HG02571 (cell line): ENCODE results near the gene PAPOLB.

Experiments
- ATAC-seq: cut with Tn5 transposase; IDR thresholded peaks from one replicate; pipeline ENCODE4 v1.9.1; 2021; ENCODE audit warnings: mild to moderate bottlenecking, moderate library complexity; ENCODE audit not compliant: unreplicated experiment

Gene PAPOLB

GRCh38 chr7:4878336-4879335 is 16.8 kb upstream of the PAPOLB start:
- ATAC-seq, result no peak

GRCh38 chr7:4876586-4876985 is 14.8 kb upstream of the PAPOLB start:
- no peak for ATAC-seq

GRCh38 chr7:4875391-4875790 is 13.6 kb upstream of the PAPOLB start:
- ATAC-seq, result no peak

- no peak for ATAC-seq
These were observed 11.5 kb upstream of the PAPOLB start for GRCh38 chr7:4873071-4873944.

GRCh38 chr7:4871930-4872675 is 10.3 kb upstream of the PAPOLB start:
- ATAC-seq, result no peak

GRCh38 chr7:4871056-4871680 is 9.3 kb upstream of the PAPOLB start:
- ATAC-seq, result no peak

GRCh38 chr7:4868493-4868892 is 6.7 kb upstream of the PAPOLB start:
- ATAC-seq, result no peak

GRCh38 chr7:4866528-4867496 is 5.0 kb upstream of the PAPOLB start:
- ATAC-seq, result no peak

- ATAC-seq, result no peak
These were observed 326 bp upstream of the PAPOLB start for GRCh38 chr7:4862156-4862555.

GRCh38 chr7:4861227-4861626 is 603 bp downstream of the PAPOLB start:
- no peak for ATAC-seq

GRCh38 chr7:4857189-4857588 is 4.6 kb downstream of the PAPOLB start:
- ATAC-seq, result no peak

- ATAC-seq, result no peak
These were observed 5.3 kb downstream of the PAPOLB start for GRCh38 chr7:4856336-4857057.

- no peak for ATAC-seq
These were observed 6.9 kb downstream of the PAPOLB start for GRCh38 chr7:4854916-4855315.

GRCh38 chr7:4851459-4852422 is 10.1 kb downstream of the PAPOLB start:
- ATAC-seq, result no peak

GRCh38 chr7:4850262-4850795 is 11.5 kb downstream of the PAPOLB start:
- ATAC-seq, result no peak

- no peak for ATAC-seq
These were observed 12.4 kb downstream of the PAPOLB start for GRCh38 chr7:4849390-4849789.

GRCh38 chr7:4845740-4846142 is 16.1 kb downstream of the PAPOLB start:
- ATAC-seq, result no peak
